Heart left ventricle (tissue), 16 donors: ENCODE results near the gene CAPN11. TPM values are rescaled to one million over a fixed set of nuclear protein-coding genes. Genes with fewer than 3 reads are reported as not detected.

Experiments
- ATAC-seq, 4 donors: fragments of 200-7000 bp; cut with Tn5 transposase; one replicate each; pipeline ENCODE4 v1.9.1; 2020 to 2022; ENCODE audit warnings: moderate library complexity in 4 of 4, mild to moderate bottlenecking in 3 of 4, moderate number of reproducible peaks in 1 of 4
- DNase-seq, 5 donors: peaks; one replicate each; pipeline ENCODE4 v3.0.0-alpha.2; 2020
- H3K27ac ChIP-seq, 12 donors: fragments of 200-600 bp; sonication (generic) in 4 of 12; one replicate each; pipeline versions ENCODE4 v1.5.0 to v1.8.0; 2016 to 2022; ENCODE audit warnings: mild to moderate bottlenecking in 2 of 12
- H3K27me3 ChIP-seq, 9 donors: fragments of 200-600 bp; sonication (generic) in 2 of 9; one replicate each; pipeline versions ENCODE4 v1.5.1 to v1.8.0; 2016 to 2022; ENCODE audit warnings: mild to moderate bottlenecking in 3 of 9
- H3K36me3 ChIP-seq, 9 donors: fragments of 200-600 bp; sonication (generic) in 2 of 9; one replicate each; pipeline versions ENCODE4 v1.5.0 to v1.8.0; 2018 to 2022; ENCODE audit warnings: mild to moderate bottlenecking in 2 of 9
- H3K4me1 ChIP-seq, 12 donors: fragments of 200-600 bp; sonication (generic) in 4 of 12; one replicate each; pipeline versions ENCODE4 v1.5.0 to v1.8.0; 2016 to 2022; ENCODE audit warnings: mild to moderate bottlenecking in 3 of 12
- H3K4me3 ChIP-seq, 12 donors: fragments of 200-600 bp; sonication (generic) in 4 of 12; one replicate each; pipeline versions ENCODE4 v1.5.0 to v1.8.0; 2017 to 2022; ENCODE audit warnings: mild to moderate bottlenecking in 9 of 12, moderate library complexity in 4 of 12
- H3K9me3 ChIP-seq, 12 donors: fragments of 200-600 bp; sonication (generic) in 4 of 12; one replicate each; pipeline versions ENCODE4 v1.5.0 to v1.8.0; 2016 to 2022; ENCODE audit warnings: mild to moderate bottlenecking in 1 of 12
- POLR2A ChIP-seq, 2 donors: fragments of 450-650 bp; IDR thresholded peaks; one replicate each; pipeline ENCODE4 v1.6.1; 2017; ENCODE audit warnings: antibody characterized with exemption in 2 of 2, mild to moderate bottlenecking in 2 of 2, moderate library complexity in 2 of 2
- WGBS, 4 donors: extraction: QIAGEN DNeasy Blood & Tissue Kit in 2 of 4; methylation state at CpG; one replicate each; pipeline versions ENCODE4 v1.1.5 to v1.1.7; 2013 to 2018; 5-methylcytosine and 5-hydroxymethylcytosine counted together
- intact Hi-C, 10 donors: fragments of 100-400 bp; cut with DNase I; formaldehyde crosslinking; loops; one replicate each; pipeline versions ENCODE4 v1.11.1 to v1.14.2; 2022
- polyA plus RNA-seq, 2 donors: library from polyadenylated mRNA; stranded (reverse); fragments of 200-250 nt; gene quantifications; one replicate each; pipeline ENCODE4 v1.2.3, GENCODE V29; 2013
- total RNA-seq, 9 donors: library from RNA; depleted of rRNA in 2 of 9; stranded (reverse); fragments of >200 nt in 2 of 9; fragmentation: NEBNext Ultra II Directional in 3 of 9; extraction: Animal tissue kit (Norgen Biotek cat#: 25700) in 3 of 9; gene quantifications; one replicate each; pipeline versions ENCODE4 v1.1.0 to v1.2.4, GENCODE V29; 2016 to 2023
- TF ChIP-seq, protein P1 (sequence below), 12 donors: fragments of 200-600 bp; sonication (generic) in 4 of 12; IDR thresholded peaks; one replicate each; pipeline versions ENCODE4 v1.5.0 to v1.8.0; 2018 to 2022; ENCODE audit warnings: antibody characterized with exemption in 12 of 12, mild to moderate bottlenecking in 5 of 12
- donor health status: ischemic (EF 13 %, LVEDD 7.1; RV severe dilation, severe dysfunction).
- donor health status: healthy with polysubstance abuse.
- donor health status: DM: no; HTN: yes; CAD: no.
- donor health status: DM: no; HTN: no; CAD: no.
- donor health status: ischemic (EF 25% LVEDD 6.9; RV normal size, moderate dysfunction).
- donor health status: ischemic (EF 25% LVEDD 5.7; RV mildly dilated, moderate dysfunction).
- donor health status: healthy.
- donor health status: DM: yes; HTN: yes; CAD: no.
- donor health status: ischemic (EF 35%, LVEDD 5.7; RV mildly dilated, moderate dysfunction).
- donor health status: nonischemic (EF 11% LVEDD 7.7; RV severe dilation, severe dysfunction).
- donor health status: DM: yes; HTN: yes; CAD: no.
- donor health status: PGD.
- donor health status: ischemic (EF 29% LVEDD 5.4; RV normal size, mild dysfunction).
- donor health status: nonischemic (EF 23%, LVEDD 6.1; RV moderate dilation, normal function).

CAPN11 gene
- total and polyA plus RNA-seq, 11 donors, result 0.08 to 1.8 (median 0.38) TPM; not detected in 3

DNA sequence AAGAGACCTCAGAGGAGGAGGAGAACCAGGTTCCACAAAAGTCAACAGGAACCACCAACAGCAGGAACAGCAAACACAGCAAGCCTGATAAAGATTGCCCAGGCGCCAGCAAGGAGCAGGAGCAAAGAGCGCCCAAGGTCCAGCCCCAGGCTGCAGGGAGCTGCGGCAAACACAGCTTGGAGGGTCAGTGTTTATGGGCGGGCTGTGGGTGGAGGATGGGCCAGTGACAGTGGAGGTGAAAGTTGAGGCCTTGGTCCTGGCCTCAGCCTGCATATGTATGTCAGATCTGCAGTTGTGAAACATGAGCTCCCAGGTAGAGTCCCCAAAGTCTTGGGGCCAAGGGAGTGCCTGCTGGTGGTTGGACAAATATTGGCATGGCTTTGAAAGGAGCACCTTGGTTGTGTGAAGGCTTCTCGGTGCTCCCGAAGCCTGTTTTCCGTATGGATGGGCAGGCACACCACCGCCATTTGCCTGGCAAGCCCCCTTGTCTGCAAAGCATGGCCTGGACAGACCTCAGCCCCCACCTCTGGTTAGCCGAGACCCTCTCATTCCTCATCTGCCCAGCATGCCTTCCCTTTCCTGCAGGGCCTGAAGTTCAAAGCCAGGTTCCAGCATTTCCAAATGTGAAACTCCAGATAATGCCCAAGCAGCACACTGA, 2.0 kb upstream of the CAPN11 start:
- Histone ChIP-seq H3K9me3 (no peaks in the 10 kb centered on the region), H3K4me1 (peaks cover 0 to 5% (median 3%) of the 10 kb centered on the region in 12 donors), H3K4me3 (no peak overlapping the region), H3K36me3 (peaks cover 0 to 16% (median 6%) of the 10 kb centered on the region in 9 donors), H3K27me3 (no peaks in the 10 kb centered on the region), H3K27ac (no peak overlapping the region)
- TF ChIP-seq, protein P1, sequence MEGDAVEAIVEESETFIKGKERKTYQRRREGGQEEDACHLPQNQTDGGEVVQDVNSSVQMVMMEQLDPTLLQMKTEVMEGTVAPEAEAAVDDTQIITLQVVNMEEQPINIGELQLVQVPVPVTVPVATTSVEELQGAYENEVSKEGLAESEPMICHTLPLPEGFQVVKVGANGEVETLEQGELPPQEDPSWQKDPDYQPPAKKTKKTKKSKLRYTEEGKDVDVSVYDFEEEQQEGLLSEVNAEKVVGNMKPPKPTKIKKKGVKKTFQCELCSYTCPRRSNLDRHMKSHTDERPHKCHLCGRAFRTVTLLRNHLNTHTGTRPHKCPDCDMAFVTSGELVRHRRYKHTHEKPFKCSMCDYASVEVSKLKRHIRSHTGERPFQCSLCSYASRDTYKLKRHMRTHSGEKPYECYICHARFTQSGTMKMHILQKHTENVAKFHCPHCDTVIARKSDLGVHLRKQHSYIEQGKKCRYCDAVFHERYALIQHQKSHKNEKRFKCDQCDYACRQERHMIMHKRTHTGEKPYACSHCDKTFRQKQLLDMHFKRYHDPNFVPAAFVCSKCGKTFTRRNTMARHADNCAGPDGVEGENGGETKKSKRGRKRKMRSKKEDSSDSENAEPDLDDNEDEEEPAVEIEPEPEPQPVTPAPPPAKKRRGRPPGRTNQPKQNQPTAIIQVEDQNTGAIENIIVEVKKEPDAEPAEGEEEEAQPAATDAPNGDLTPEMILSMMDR (IDR thresholded peaks at IDR 0.05), result no peak
- no peak for TF ChIP-seq POLR2A (IDR thresholded peaks at IDR 0.05)
- ATAC-seq, result no peak
- DNase-seq, result no peak
- intact Hi-C loops, result loop anchor here in 1 of 10 donors (10.0 kb wide), 1 partner anchor 178 kb away; no protein-coding TSS in a partner anchor
- 82 to 91% (median 90%) methylated on average over 9 of the region's 9 CpGs for WGBS, 4 donors

DNA sequence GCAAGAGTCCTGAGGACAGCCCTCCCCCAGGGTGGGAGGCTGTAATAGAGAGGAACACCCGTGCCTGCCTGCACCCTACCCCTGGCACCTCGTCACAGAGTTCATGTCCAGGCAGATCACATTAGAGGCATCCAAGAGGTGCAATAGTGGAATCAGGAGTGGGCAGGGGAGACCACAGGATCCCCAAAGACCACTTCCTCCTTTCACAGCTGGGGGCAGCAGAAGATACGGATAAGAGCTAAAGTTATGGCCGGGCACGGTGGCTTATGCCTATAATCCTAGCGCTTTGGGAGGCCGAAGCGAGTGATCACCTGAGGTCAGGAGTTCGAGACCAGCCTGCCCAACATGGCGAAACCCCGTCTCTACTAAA, 1.5 kb upstream of the CAPN11 start:
- peaks cover 0 to under 1% (median 0%) of the 10 kb centered on the region in 12 donors for H3K4me1 ChIP-seq
- intact Hi-C loops, result loop anchor here in 1 of 10 donors (10.0 kb wide), 1 partner anchor 178 kb away; no protein-coding TSS in a partner anchor
- DNase-seq, result no peak
- no peak for ATAC-seq
- no peak for TF ChIP-seq POLR2A (IDR thresholded peaks at IDR 0.05)
- TF ChIP-seq, protein P1 (IDR thresholded peaks at IDR 0.05), result no peak
- H3K27me3 ChIP-seq, result no peaks in the 10 kb centered on the region
- peaks cover 0 to 16% (median 6%) of the 10 kb centered on the region in 9 donors for H3K36me3 ChIP-seq
- H3K4me3 ChIP-seq, result no peak overlapping the region
- no peaks in the 10 kb centered on the region for H3K9me3 ChIP-seq
- no peak overlapping the region for H3K27ac ChIP-seq
- 80 to 89% (median 88%) methylated on average over 11 of the region's 11 CpGs for WGBS, 4 donors

DNA sequence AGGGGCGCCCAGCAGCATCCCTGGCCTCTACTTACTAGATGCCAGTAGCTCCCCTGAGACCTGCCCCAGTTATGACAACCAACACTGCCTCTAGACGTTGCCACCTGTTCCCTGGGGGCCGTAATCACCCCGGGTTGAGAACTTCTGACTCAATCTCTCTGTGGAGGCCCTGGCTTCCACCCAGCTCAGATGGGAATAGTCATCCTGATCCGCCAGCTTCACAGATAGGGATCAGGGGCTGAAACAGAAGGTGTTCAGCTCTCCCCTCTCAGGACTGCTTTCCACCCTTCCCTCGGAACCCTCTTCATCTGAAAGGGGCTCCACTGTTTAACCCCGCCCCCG, 3.3 kb downstream of the CAPN11 start:
- TF ChIP-seq, protein P1 (IDR thresholded peaks at IDR 0.05), result no peak
- no peak for TF ChIP-seq POLR2A (IDR thresholded peaks at IDR 0.05)
- H3K27ac ChIP-seq, result no peak overlapping the region
- ATAC-seq, result no peak
- H3K27me3 ChIP-seq, result peaks cover 0 to 8% (median 0%) of the 10 kb centered on the region in 9 donors
- WGBS, 4 donors, result 68 to 78% (median 76%) methylated on average over 7 to 8 of the region's 8 CpGs
- no peaks in the 10 kb centered on the region for H3K4me1 ChIP-seq
- no peaks in the 10 kb centered on the region for H3K9me3 ChIP-seq
- no peaks in the 10 kb centered on the region for H3K36me3 ChIP-seq
- H3K4me3 ChIP-seq, result no peak overlapping the region
- no peak for DNase-seq
- intact Hi-C loops, result loop anchor here in 1 of 10 donors (10.0 kb wide), 1 partner anchor 173 kb away; no protein-coding TSS in a partner anchor

DNA sequence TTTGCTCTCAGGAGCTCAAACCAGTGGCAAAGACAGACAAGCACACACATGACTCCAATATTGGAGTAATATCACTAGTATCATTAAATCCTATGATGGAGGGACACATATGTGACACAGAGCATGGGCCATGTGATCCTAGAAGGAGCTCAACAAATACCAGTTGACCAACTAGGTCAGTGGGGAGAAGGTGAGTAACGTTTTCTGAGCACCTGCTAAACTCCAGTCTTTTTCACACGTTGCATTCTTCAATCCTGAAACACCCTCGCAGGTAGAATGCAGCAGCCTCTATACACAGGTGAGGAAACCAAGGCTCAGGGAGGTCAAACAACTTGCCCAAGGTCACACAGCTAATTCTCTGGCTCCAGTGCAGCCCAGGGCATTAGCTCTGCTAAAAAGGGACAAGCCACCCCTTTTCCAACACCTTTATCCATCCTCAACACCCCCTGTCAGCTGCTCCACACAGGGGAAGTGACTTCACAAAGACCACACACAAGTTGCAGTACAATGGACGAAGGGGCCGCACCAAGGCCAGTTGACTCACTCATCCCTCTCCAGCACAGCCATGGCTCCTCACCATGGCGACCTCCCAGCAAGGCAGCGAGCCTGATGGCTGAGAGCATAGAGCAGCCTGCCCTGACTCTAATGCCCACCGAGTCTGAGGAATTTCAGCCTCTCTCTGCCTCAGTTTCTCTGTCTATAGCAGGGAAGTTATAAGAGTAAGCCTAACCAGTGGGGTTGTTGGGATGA, 4.4 kb downstream of the CAPN11 start:
- H3K9me3 ChIP-seq, result no peaks in the 10 kb centered on the region
- no peak for ATAC-seq
- no peak overlapping the region for H3K4me3 ChIP-seq
- no peaks in the 10 kb centered on the region for H3K4me1 ChIP-seq
- 68 to 91% (median 80%) methylated on average over 4 to 8 of the region's 8 CpGs for WGBS, 4 donors
- no peaks in the 10 kb centered on the region for H3K36me3 ChIP-seq
- no peak for DNase-seq
- H3K27ac ChIP-seq, result no peak overlapping the region
- H3K27me3 ChIP-seq, result peaks cover 0 to 8% (median 0%) of the 10 kb centered on the region in 9 donors
- TF ChIP-seq, protein P1 (IDR thresholded peaks at IDR 0.05), result no peak
- TF ChIP-seq POLR2A (IDR thresholded peaks at IDR 0.05), result no peak
- intact Hi-C loops, result loop anchor here in 1 of 10 donors (10.0 kb wide), 1 partner anchor 172 kb away; no protein-coding TSS in a partner anchor
